ENCODE measurements around the gene KDM1A. TPM values are rescaled to one million over a fixed set of nuclear protein-coding genes. Genes with fewer than 3 reads are reported as not detected.

Gene KDM1A
- total and polyA plus RNA-seq, 9 of the 15 experiments (the other 6 are each of a cell fraction or from before 2014, with no cell fraction given) = 59.2 to 181 (median 168) TPM

DNA sequence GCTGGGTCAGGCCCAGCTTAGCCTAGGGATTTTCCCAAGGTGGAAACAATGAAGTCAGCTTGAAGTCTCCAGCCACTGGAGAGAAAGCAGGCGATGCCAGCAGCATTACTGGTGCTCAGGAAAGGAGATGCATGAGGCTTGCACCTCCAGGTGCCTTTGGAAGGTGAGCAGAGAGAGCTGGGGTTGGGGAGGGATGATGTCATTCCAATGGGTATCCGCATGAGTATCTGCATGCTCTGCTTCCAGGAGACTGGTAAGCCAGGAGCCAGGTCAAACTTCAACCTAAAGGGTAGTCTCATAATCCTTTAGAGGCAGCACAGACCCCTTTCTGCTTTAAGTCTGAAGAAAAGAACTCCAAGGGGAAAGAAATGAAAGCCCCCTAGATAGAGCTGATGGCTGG, 68.8 kb downstream of the KDM1A start (continued):
- TF ChIP-seq ZNF57 (CRISPR knock-in tag; IDR thresholded peaks at IDR 0.05) = no peak
- TF ChIP-seq, protein P1, sequence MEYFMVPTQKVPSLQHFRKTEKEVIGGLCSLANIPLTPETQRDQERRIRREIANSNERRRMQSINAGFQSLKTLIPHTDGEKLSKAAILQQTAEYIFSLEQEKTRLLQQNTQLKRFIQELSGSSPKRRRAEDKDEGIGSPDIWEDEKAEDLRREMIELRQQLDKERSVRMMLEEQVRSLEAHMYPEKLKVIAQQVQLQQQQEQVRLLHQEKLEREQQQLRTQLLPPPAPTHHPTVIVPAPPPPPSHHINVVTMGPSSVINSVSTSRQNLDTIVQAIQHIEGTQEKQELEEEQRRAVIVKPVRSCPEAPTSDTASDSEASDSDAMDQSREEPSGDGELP (CRISPR knock-in tag; IDR thresholded peaks at IDR 0.05; ENCODE audit: borderline replicate concordance) = no peak
- no peak for TF ChIP-seq TCFL5 (CRISPR knock-in tag; conservative IDR thresholded peaks at IDR 0.05)
- TF ChIP-seq, protein P2, sequence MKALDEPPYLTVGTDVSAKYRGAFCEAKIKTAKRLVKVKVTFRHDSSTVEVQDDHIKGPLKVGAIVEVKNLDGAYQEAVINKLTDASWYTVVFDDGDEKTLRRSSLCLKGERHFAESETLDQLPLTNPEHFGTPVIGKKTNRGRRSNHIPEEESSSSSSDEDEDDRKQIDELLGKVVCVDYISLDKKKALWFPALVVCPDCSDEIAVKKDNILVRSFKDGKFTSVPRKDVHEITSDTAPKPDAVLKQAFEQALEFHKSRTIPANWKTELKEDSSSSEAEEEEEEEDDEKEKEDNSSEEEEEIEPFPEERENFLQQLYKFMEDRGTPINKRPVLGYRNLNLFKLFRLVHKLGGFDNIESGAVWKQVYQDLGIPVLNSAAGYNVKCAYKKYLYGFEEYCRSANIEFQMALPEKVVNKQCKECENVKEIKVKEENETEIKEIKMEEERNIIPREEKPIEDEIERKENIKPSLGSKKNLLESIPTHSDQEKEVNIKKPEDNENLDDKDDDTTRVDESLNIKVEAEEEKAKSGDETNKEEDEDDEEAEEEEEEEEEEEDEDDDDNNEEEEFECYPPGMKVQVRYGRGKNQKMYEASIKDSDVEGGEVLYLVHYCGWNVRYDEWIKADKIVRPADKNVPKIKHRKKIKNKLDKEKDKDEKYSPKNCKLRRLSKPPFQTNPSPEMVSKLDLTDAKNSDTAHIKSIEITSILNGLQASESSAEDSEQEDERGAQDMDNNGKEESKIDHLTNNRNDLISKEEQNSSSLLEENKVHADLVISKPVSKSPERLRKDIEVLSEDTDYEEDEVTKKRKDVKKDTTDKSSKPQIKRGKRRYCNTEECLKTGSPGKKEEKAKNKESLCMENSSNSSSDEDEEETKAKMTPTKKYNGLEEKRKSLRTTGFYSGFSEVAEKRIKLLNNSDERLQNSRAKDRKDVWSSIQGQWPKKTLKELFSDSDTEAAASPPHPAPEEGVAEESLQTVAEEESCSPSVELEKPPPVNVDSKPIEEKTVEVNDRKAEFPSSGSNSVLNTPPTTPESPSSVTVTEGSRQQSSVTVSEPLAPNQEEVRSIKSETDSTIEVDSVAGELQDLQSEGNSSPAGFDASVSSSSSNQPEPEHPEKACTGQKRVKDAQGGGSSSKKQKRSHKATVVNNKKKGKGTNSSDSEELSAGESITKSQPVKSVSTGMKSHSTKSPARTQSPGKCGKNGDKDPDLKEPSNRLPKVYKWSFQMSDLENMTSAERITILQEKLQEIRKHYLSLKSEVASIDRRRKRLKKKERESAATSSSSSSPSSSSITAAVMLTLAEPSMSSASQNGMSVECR (CRISPR knock-in tag; IDR thresholded peaks at IDR 0.05) = no peak
- TF ChIP-seq TEAD2 (tag; IDR thresholded peaks at IDR 0.05) = no peak
- TF ChIP-seq, protein P3, sequence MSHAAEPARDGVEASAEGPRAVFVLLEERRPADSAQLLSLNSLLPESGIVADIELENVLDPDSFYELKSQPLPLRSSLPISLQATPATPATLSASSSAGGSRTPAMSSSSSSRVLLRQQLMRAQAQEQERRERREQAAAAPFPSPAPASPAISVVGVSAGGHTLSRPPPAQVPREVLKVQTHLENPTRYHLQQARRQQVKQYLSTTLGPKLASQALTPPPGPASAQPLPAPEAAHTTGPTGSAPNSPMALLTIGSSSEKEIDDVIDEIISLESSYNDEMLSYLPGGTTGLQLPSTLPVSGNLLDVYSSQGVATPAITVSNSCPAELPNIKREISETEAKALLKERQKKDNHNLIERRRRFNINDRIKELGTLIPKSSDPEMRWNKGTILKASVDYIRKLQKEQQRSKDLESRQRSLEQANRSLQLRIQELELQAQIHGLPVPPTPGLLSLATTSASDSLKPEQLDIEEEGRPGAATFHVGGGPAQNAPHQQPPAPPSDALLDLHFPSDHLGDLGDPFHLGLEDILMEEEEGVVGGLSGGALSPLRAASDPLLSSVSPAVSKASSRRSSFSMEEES (CRISPR knock-in tag; IDR thresholded peaks at IDR 0.05) = no peak
- TF ChIP-seq, protein P4, sequence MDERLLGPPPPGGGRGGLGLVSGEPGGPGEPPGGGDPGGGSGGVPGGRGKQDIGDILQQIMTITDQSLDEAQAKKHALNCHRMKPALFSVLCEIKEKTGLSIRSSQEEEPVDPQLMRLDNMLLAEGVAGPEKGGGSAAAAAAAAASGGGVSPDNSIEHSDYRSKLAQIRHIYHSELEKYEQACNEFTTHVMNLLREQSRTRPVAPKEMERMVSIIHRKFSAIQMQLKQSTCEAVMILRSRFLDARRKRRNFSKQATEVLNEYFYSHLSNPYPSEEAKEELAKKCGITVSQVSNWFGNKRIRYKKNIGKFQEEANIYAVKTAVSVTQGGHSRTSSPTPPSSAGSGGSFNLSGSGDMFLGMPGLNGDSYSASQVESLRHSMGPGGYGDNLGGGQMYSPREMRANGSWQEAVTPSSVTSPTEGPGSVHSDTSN (CRISPR knock-in tag; IDR thresholded peaks at IDR 0.05; ENCODE audit: low read depth) = no peak
- TF ChIP-seq, protein P4 (tag; conservative IDR thresholded peaks at IDR 0.05; ENCODE audit: low read depth) = no peak
- TF ChIP-seq EGR1 (conservative IDR thresholded peaks at IDR 0.05) = no peak
- TF ChIP-seq CBFA2T2 (conservative IDR thresholded peaks at IDR 0.05) = no peak
- no peak for TF ChIP-seq RFX7 (CRISPR knock-in tag; IDR thresholded peaks at IDR 0.05)
- no peak for TF ChIP-seq RBM25 (IDR thresholded peaks at IDR 0.05; ENCODE audit: low read depth, low read length, severe bottlenecking)

All from K562 (cell line).